ENCODE data around the gene PCBP4.
"Not testable (repeated sequence)": the region's sequence is repeated elsewhere in the genome, so short reads cannot be mapped to it uniquely, and the experiment has no call there.

Gene PCBP4

DNA sequence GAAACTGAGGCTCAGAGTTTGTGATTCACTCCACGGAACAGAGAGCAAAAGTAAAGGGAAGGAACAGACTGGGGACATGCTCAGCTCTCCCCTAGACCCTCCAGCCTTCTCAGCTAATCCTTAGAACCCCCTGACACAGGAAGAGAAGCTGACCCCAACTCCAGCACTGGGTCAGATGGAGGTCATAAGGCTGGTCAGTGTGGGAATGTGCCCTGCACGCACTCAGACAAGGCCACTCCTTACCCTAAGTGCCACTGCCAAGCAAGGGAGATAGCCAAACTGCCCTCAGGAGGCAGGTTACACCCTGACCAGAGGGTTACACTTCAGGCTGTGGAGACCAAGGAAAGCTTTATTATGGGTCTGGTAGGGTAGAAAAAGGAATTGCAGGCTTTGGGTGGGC lies 27.3 kb upstream of the PCBP4 start:
- DNase-seq (ENCODE audit: low read depth, low spot score), result no peak

DNA sequence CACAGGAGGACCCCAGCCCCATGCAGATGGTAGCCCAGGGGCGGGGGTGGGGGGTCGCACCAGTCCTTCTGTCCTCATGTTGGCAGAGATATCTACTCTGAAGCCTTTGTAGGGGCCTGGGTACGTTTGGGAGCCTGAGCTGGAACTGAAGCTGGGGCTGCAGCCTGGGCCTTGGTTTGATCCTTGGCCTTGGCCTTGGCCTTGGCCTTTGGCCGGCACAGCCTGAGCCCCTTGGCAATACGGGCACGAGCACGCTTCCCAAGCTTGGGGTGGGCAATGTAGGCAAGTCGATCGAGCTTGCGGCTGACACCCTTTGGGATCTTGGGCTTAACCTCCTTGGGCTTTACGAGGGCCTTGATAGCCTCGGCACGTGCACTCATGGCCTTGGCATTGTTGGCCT lies 26.4 kb upstream of the PCBP4 start:
- DNase-seq (ENCODE audit: low read depth, low spot score), result not testable (repeated sequence)

DNA sequence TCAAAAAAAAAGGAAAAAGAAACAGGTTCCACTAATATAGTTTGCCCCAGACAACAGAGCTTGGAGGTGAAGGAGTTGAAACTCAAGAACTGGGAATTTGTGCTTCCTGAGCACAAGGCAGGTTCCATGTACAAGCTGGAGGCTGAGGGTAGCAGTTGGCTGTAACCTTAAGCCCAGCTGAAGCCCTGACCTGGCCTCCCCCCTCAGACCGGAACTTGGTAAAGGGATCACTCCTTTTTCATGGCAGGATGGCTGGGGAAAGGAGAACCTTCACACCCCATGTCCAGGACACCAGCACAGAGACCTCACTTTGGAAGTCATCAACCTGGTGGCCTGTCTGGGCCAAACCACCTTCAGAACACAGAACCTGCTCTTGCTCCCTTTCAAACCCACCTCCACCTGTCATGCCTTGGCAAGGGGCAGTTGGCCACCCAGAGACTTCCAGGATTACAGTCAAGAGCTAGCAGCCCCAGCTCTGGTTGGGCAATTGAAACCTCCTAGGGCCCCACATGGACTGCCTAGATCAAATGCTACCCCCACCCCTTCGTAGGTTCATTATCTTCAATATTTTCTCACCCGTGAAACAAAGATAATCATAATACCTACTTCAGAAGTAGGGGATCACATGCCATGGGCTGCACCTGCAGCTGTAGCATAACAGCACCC lies 24.9 kb upstream of the PCBP4 start:
- no peak for DNase-seq (ENCODE audit: low read depth, low spot score)

DNA sequence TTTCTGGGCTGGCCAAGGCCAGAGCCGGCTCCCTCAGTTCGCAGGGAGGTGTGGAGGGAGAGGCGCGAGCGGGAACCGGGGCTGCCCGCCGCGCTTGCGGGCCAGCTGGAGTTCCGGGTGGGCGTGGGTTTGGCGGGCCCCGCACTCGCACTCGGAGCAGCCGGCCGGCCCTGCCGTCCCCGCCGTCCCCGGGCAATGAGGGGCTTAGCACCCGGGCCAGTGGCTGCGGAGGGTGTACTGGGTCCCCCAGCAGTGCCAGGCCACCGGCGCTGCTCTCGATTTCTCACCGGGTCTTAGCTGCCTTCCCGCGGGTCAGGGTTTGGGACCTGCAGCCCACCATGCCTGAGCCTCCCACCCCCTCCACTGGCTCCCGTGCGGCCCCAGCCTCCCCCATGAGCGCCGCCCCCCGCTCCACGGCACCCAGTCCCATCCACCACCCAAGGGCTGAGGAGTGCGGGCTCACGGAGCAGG lies 23.3 kb upstream of the PCBP4 start:
- not testable (repeated sequence) for DNase-seq (ENCODE audit: low read depth, low spot score)

DNA sequence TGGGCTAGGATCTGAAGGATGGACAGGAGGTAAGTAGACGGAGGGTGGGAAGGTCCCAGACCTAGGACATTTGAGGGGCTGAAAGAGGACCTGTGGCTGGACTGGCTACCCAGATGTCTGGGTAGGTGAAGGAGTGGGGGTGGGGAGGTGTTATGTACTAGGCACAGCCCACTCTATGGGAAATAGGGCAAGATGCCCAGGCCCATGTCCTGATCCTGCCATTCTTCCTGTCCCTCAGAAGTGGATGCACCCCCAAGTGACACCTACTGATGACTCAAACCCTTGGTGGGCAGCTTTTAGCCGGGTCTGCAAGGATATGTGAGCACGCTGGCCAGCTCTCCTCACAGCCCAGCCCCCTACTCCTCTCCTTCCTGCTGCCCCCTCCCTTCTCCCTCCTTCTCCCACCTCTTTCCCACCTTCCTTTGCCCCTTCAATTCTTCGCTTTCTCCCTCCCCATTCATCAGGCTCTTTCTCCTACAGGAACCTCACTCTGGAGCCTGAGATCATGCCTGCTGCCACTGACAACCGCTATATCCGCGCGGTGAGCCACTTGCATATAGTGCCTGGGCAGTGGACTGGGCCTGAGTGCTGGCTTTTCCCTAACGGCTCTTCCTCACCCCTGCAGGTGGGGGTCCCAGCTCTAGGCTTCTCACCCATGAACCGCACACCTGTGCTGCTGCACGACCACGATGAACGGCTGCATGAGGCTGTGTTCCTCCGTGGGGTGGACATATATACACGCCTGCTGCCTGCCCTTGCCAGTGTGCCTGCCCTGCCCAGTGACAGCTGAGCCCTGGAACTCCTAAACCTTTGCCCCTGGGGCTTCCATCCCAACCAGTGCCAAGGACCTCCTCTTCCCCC lies 21.3 kb upstream of the PCBP4 start:
- no peak for DNase-seq (ENCODE audit: low read depth, low spot score)

DNA sequence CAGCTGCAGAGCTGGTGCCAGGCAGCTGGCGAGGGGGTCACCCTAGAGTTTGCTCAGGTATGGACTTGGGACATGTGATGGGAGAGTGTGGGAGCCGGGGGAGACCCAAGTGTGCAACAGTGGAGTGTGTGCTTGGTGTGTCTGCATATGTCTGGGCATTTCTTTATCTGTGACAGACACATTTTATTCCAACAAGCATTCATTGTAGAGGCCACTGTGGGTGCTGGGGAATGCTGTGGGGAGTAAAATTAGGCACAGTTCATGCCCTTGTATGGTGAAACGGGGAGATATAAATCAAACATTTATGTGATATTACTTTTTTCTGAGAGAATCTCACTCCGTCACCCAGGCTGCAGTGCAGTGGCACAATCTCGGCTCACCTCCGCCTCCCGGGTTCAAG lies 20.3 kb upstream of the PCBP4 start:
- DNase-seq (ENCODE audit: low read depth, low spot score), result no peak

DNA sequence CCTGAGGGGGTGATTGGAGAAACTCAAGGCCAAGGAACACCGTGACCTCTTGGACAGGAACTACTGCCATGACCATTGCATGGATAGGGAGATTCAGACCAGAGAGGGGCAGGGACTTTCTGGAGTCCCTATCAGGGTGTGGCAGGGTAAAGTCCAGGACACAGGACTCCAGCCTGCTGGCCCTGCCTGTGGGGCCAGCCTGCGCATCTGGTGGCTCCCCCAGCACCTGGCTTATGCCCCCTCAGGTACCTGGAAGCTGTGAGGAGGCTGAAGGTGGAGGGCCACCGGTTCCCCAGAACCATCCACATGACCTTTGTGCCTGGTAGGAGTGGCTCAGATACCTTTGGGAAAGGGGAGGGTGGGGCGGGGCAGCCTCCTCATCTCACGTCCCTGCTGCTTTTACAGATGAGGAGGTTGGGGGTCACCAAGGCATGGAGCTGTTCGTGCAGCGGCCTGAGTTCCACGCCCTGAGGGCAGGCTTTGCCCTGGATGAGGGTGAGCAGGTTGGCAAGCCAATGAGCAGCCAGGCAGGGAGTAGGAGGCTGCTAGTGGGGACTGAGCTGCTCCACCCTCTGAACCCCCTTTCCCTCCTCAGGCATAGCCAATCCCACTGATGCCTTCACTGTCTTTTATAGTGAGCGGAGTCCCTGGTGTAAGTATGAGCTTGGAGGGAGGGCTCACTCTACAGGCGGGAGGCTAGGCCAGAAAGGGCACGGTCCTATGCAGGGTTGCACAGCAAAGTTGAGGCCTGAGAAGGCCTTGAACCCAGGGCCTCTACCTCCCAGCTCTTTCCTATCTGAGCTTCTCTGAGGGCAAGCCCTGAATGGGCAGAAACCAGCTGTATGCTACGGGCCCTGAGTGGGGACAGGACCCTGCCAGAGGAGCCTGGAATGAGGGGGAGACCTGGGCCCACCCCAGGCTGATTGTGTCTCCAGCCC lies 19.0 kb upstream of the PCBP4 start:
- no peak for DNase-seq (ENCODE audit: low read depth, low spot score)

DNA sequence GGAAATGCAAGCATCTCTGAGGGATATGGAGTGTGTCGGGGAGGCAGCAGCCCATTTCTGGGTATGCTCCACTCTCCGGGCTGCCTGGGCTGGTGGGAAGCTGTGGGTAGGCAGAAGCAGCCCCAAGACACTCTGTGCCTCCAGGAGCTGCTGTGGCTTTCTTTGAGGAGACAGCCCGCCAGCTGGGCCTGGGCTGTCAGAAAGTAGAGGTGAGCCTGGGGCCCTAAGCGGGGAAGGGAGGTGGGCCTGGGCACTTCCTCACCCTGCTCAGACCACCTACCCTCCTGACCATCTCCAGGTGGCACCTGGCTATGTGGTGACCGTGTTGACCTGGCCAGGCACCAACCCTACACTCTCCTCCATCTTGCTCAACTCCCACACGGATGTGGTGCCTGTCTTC lies 17.8 kb upstream of the PCBP4 start:
- DNase-seq (ENCODE audit: low read depth, low spot score), result no peak

DNA sequence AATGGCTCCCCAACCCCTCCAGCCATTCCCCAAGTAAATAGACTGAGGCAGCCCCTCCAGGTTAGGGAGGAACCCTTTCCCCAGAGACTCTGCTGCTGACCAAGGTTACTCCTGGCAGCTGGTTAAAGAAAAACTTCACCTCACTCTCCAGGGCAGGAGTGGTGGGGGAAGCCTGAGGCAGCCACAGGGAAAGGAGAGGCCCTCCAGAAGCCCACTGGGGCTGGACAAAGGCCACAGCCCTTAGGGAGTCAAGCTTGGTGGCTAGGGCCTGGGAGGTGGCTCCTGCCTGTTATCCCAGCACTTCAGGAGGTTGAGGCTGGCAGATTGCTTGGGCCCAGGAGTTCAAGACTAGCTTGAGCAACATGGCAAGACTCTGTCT lies 17.0 kb upstream of the PCBP4 start:
- no peak for DNase-seq (ENCODE audit: low read depth, low spot score)

DNA sequence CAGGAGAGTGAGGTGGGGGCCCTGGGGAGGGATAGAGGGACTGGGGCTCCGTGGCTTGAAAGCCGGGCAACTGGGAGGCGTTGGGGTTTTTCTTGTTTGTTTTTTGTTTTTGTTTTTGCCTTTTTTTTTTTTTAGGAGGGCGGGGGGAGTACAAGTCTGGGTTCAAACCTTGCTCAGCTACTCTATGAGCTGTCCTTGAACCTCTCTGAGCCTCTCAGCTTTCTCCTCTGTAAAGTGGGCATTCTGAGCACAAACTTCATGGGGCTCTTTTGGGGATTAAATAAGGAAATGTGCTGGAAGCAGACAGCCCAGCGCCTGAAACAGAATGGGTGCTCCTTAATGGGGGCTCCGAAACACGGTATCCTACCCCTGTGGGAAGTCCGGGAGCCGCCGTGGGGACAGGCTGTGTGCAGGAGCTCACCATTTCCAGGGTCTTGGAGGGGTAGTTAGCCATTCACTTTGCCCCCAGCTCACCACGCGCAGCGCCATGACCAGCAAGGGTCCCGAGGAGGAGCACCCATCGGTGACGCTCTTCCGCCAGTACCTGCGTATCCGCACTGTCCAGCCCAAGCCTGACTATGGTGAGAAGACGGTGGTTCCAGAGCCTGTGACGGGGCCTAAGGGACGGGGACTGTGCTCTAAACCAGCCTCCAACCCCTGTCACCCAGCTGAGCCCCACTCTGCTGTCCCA lies 16.5 kb upstream of the PCBP4 start:
- no peak for DNase-seq (ENCODE audit: low read depth, low spot score)

DNA sequence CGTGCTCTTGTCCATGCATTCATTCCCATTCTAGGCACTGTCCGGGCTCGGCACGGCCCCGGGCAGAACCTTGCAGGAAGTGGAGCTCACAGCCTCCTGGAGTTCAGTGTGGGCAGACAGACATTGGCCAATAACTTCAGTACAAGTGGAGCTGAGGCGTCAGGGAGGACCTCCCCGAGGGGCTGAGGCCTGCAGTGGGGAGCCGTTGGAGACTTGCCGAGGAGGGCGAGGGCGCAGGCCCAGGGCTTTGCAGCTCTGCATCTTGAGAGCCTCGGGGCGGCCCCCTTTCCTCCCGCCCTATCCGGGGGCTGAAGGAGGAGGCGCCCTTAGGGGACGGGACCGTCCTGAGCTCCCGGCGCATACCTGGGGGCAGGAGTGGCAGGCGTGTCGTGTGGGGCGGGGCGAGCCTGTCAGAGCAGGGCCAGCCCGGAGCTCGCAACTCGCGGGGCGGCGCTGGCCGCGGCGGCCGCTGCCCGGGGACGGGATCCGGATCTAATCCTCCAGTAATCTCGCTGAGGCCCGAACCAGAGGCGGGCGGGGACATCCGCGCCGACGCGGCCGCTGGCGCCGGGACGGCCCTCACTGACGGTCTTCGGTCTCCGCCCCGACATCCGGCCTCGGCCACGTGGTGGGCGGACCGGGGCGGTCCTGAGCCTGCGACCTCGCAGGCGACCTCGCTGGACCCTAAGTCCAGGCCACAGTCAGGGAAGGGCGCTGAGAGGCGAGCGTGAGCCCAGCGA lies 15.8 kb upstream of the PCBP4 start, which contains the start of gene ACY1:
ACY1 (plus strand) TSS at position 698 of the 740 bp plus-strand sequence. CDS start 530 bp downstream, outside the sequence.
- peak; percentile 62 for DNase-seq (ENCODE audit: low read depth, low spot score)

DNA sequence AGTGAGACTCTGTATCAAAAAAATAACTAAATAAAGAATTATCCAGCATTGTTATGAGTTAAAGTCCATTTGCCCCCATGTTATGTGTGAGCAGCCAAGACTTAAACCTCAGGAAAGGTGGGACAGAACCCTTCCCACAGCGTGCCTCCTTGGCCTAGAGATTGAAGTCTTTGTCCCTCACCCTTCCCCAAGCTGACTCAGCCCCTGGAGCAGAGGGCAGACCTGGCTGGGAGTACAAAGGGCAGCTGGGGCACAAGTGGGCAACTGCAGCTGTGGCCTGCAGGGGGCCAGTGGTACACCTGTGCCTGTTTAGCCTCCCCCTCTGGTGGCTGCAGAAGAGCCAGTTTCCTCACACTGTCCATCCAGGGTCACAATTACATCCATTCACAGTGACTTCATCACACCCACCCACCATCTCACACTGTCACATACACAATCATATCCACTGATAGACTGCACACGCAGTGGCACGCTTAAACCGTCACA lies 15.1 kb upstream of the PCBP4 start:
- no peak for DNase-seq (ENCODE audit: low read depth, low spot score)

DNA sequence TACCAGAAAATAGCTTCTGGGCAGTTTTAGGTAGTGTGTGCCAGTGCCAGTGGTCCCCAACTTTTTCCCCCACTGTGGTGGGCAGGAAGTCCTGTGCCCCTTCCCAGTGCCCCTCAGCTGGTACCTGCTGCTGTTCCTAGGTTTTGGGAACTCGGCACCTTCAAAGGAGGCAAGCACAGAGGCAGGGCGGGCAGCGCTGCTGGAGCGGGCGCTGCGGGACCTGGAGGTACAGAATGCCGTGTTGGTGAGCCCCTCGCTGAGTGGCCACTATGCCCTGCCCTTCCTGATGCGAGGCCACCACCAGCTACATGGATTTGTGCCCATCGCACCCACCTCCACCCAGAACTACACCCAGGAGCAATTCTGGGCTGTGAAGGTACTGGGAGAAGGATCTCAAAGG lies 13.0 kb upstream of the PCBP4 start:
- no peak for DNase-seq (ENCODE audit: low read depth, low spot score)

DNA sequence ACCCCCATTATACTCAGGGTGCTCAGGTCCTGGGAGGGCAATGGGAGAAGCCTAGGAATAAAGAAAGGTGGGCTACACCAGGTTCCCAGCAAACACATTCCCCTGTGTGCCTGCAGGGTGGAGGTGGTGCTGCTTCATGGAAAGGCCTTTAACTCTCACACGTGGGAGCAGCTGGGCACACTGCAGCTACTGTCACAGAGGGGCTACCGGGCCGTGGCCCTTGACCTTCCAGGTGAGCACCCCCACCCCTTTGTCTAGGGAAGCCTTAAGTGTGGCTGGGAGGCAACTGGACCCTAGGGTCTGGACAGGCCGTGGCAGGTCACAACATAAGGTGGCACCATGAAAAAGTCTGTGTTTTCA lies 10.9 kb upstream of the PCBP4 start:
- DNase-seq (ENCODE audit: low read depth, low spot score), result no peak

DNA sequence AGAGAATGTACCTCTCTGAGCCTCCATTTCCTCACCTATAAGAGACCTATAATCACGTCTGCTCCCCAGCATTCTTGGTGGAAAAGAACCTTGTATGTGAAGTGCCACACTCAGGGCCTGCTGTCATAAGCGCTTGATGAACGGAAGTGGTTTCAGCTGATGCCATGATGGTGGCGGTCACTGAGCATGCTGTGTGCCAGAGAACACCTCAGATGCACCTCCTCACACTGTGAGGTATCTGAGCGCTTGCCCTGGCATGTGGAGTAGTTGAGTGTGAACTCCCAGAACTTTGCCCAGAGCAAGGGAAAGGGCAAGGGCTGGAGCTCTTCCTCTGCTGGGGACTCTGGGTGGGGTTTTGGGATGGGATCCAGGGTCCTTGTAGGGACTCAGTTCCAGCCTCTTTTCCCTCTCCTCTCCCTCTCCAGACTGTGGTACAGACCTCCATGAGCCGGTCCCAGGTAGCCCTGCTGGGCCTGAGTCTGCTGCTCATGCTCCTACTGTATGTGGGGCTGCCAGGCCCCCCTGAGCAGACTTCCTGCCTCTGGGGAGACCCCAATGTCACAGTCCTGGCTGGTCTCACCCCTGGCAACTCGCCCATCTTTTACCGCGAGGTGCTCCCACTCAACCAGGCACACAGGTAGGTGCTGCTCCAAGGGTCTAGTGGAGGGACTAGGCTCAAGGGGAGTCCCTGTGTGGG lies 10.3 kb upstream of the PCBP4 start:
- DNase-seq (ENCODE audit: low read depth, low spot score), result no peak

DNA sequence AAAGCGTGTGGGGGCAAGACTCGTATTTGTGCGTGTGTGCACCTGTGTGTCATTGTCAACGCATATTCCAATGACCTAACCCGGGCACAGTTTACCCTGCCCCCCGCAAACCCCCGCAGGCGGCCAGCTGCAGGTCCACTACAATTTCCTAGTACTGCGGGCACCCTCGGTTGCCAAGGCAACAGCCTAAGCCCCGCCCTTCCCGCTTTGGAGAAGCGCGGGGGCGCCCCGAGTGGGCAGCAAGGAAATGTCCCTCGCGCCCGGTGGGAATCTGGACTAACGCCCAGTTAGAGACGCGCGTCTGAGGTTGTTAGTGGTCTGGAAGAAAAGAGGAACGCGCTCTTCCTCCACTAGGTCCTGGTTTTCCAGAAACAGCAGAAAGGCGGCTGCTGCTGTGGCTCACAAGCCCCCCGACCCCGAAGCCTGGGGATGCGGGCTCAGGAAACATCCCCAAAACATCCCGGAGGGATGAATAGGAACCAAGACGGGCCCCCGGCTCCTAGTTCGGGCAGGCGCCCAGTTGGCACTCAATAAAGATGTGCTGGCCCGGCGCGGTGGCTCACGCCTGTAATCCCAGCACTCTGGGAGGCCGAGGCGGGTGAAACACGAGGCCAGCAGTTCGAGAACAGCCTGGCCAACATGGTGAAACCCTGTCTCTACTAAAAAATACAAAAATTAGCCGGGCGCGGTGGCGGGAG lies 8.7 kb upstream of the PCBP4 start:
- no peak for DNase-seq (ENCODE audit: low read depth, low spot score)

DNA sequence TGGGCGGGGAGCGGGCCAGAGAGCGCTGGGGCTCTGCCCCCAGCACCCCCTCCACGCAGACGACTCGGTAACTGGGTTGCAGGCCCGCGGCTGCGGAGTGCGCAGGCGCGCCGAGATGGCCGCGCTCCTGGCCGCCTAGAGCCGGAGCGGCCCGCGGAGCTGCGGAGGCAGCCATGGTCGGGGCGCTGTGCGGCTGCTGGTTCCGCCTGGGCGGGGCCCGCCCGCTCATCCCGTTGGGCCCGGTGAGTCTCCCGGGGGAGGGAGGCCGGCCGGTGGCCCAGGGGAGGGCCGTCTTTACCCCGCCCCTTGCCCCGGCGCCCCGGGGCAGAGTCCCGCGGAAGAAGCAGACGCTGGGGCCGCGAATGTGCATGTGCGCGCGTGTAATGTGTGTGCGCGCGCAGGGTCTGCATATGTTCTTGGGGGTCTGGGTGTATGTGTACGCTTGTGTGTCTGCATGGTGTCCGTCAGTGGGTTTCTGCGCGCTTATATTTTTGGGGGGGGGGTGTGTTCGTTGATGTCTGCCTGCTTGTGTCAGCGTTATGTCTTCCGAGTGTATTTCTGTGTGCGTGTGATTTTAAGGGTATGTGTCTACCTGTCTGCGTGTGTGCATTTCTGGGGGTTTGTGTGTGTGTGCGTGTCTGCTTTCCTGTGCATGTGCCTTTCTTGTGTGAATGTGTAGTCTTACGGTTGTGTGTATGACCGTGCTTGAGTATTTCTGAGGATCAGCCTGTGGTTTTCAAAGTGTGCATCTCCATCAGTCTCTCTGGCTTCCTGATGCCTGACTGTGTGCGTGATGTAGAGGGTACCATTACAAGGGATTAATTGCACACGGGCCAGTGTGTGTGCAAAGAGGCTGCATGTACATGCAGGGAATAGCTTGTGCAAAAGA lies 8.0 kb upstream of the PCBP4 start, which contains the start of gene ABHD14A:
ABHD14A (plus strand) TSS at position 102 of the 889 bp plus-strand sequence; CDS start at position 174, 72 bp downstream.
- no peak for DNase-seq (ENCODE audit: low read depth, low spot score)

Data from brain pericyte (primary cell).